SK-N-SH (cell line): ENCODE results near the gene CD300H. TPM values are rescaled to one million over a fixed set of nuclear protein-coding genes. Genes with fewer than 3 reads are reported as not detected.

ENCODE experiments used
- CTCF ChIA-PET: fragments of 300-600, 350-600 bp; formaldehyde crosslinking; extraction: SDS; loops from one replicate; lab custom pipeline; 2021; lab: Yijun Ruan, JAX
- POLR2A ChIA-PET: fragments of 350-600 bp; sonication (Branson Sonifier 250); formaldehyde crosslinking; extraction: SDS; loops from one replicate; lab custom pipeline; 2020; ENCODE audit warnings: antibody characterized with exemption, inconsistent platforms; lab: Yijun Ruan, JAX
- DNase-seq: peaks from one replicate; pipeline ENCODE4 v3.0.0; 2012
- H2AFZ ChIP-seq: fragments of 200-600 bp; sonication (generic); 2 replicates; pipeline ENCODE4 v1.8.1; 2016; ENCODE audit warnings: antibody characterized with exemption, mild to moderate bottlenecking, low read depth
- H3F3A ChIP-seq: fragments of 200-600 bp; sonication (generic); replicated peaks from 2 replicates; pipeline ENCODE3; 2016; ENCODE audit warnings: antibody characterized with exemption, mild to moderate bottlenecking; ENCODE audit not compliant: insufficient read depth
- H3K27ac ChIP-seq, 2 experiments: fragments of 200-500 bp in 1 of 2; fragments of 200-600 bp in 1 of 2; sonication (Bioruptor generic) in 1 of 2; sonication (generic), shearing (Covaris generic) in 1 of 2; 2 replicates each; pipeline versions ENCODE4 v1.5.1 to v1.6.1; 2014 to 2016; ENCODE audit warnings: low read depth in 2 of 2, inconsistent platforms in 1 of 2, low read length in 1 of 2, mild to moderate bottlenecking in 1 of 2, mixed read lengths in 1 of 2
- H3K27me3 ChIP-seq: fragments of 200-600 bp; sonication (generic), shearing (Covaris generic); 2 replicates; pipeline ENCODE4 v1.6.1; 2016; ENCODE audit warnings: mixed run types; ENCODE audit not compliant: insufficient read depth
- H3K36me3 ChIP-seq, 2 experiments: fragments of 200-500 bp in 1 of 2; fragments of 200-600 bp in 1 of 2; sonication (Bioruptor generic) in 1 of 2; sonication (generic) in 1 of 2; replicated peaks in 1 of 2; 2 replicates each; pipeline versions ENCODE3 to v1.5.1; 2014 to 2016; ENCODE audit warnings: low read length in 1 of 2, mild to moderate bottlenecking in 1 of 2; ENCODE audit not compliant: insufficient read depth in 2 of 2, control insufficient read depth in 1 of 2
- H3K4me1 ChIP-seq, 2 experiments: fragments of 200-500 bp in 1 of 2; fragments of 200-600 bp in 1 of 2; sonication (Bioruptor generic) in 1 of 2; sonication (generic), shearing (Covaris generic) in 1 of 2; 2 replicates each; pipeline versions ENCODE4 v1.5.1 to v1.6.1; 2014 to 2016; ENCODE audit warnings: low read depth in 1 of 2, low read length in 1 of 2, mixed run types in 1 of 2; ENCODE audit not compliant: insufficient read depth in 2 of 2, control insufficient read depth in 1 of 2
- H3K4me2 ChIP-seq: fragments of 200-600 bp; sonication (generic), shearing (Covaris generic); 2 replicates; pipeline ENCODE4 v1.6.1; 2017; ENCODE audit warnings: mixed run types
- H3K4me3 ChIP-seq, 2 experiments: fragments of 200-500 bp in 1 of 2; fragments of 200-600 bp in 1 of 2; sonication (Bioruptor generic) in 1 of 2; sonication (generic), shearing (Covaris generic) in 1 of 2; 2 replicates each; pipeline versions ENCODE4 v1.5.1 to v1.8.1; 2014 to 2016; ENCODE audit warnings: low read depth in 2 of 2, inconsistent platforms in 1 of 2, low read length in 1 of 2, mild to moderate bottlenecking in 1 of 2, mixed read lengths in 1 of 2, moderate library complexity in 1 of 2
- H3K79me2 ChIP-seq: fragments of 200-600 bp; sonication (generic); 2 replicates; pipeline ENCODE4 v1.8.1; 2017; ENCODE audit warnings: mild to moderate bottlenecking; ENCODE audit not compliant: insufficient read depth
- H3K9ac ChIP-seq: fragments of 200-600 bp; sonication (generic); 2 replicates; pipeline ENCODE4 v1.6.1; 2017; ENCODE audit warnings: mixed run types
- H3K9me2 ChIP-seq: fragments of 200-600 bp; sonication (generic); 2 replicates; pipeline ENCODE4 v1.6.1; 2017; ENCODE audit warnings: mixed run types
- H3K9me3 ChIP-seq: fragments of 200-600 bp; sonication (generic); 2 replicates; pipeline ENCODE4 v1.6.1; 2017; ENCODE audit warnings: mixed run types, mild to moderate bottlenecking, moderate library complexity
- H4K20me1 ChIP-seq: fragments of 200-600 bp; sonication (generic); 2 replicates; pipeline ENCODE4 v1.6.1; 2017; ENCODE audit warnings: mild to moderate bottlenecking, mixed run types; ENCODE audit not compliant: insufficient read depth
- EP300 ChIP-seq, 2 experiments: IDR thresholded peaks; 2 replicates each; pipeline versions ENCODE4 v1.4.0 to v1.6.1; 2012; ENCODE audit warnings: borderline replicate concordance in 1 of 2, low read depth in 1 of 2, low read length in 1 of 2
- FOSL2 ChIP-seq: IDR thresholded peaks from 2 replicates; pipeline ENCODE4 v1.4.0; 2012; ENCODE audit warnings: low read depth, mild to moderate bottlenecking, moderate library complexity, borderline replicate concordance
- FOXJ3 ChIP-seq: sonication (generic); formaldehyde crosslinking; IDR thresholded peaks from 2 replicates; pipeline ENCODE4 v1.5.1; 2020; ENCODE audit warnings: mild to moderate bottlenecking, missing genetic modification reagents
- FOXM1 ChIP-seq: IDR thresholded peaks from 2 replicates; pipeline ENCODE4 v1.4.0; 2012; ENCODE audit warnings: low read depth, mild to moderate bottlenecking
- MEF2A ChIP-seq: IDR thresholded peaks from 2 replicates; pipeline ENCODE4 v1.4.0; 2012; ENCODE audit warnings: low read depth, borderline replicate concordance
- NRF1 ChIP-seq: IDR thresholded peaks from 2 replicates; pipeline ENCODE4 v1.6.1; 2012; ENCODE audit warnings: low read depth, mild to moderate bottlenecking, low read length
- SMC3 ChIP-seq: IDR thresholded peaks from 2 replicates; pipeline ENCODE4 v1.6.1; 2012; ENCODE audit warnings: low read depth, low read length, improper control_type of control experiment
- WGBS: methylation state at CpG from one replicate; pipeline ENCODE4 v1.1.6; 2017; ENCODE audit warnings: low lambda C conversion rate; 5-methylcytosine and 5-hydroxymethylcytosine counted together
- polyA plus RNA-seq, 3 experiments: library from polyadenylated mRNA; depleted of rRNA; stranded (reverse); fragments of >200 nt; gene quantifications; 2 replicates each; pipeline ENCODE4 v1.2.3, GENCODE V29; 2012
- TF ChIP-seq, protein P1 (sequence below): IDR thresholded peaks from 2 replicates; pipeline ENCODE4 v1.4.0; 2012; ENCODE audit warnings: low read depth, borderline replicate concordance
- TF ChIP-seq, protein P2 (sequence below): IDR thresholded peaks from 2 replicates; pipeline ENCODE4; 2012
- TF ChIP-seq, protein P3 (sequence below): IDR thresholded peaks from 2 replicates; pipeline ENCODE4 v1.6.1; 2012; ENCODE audit warnings: mild to moderate bottlenecking, low read depth, low read length, moderate library complexity

Gene CD300H
- polyA plus RNA-seq, 1 of the 3 experiments (the other 2 are of a cell fraction): not detected

DNA sequence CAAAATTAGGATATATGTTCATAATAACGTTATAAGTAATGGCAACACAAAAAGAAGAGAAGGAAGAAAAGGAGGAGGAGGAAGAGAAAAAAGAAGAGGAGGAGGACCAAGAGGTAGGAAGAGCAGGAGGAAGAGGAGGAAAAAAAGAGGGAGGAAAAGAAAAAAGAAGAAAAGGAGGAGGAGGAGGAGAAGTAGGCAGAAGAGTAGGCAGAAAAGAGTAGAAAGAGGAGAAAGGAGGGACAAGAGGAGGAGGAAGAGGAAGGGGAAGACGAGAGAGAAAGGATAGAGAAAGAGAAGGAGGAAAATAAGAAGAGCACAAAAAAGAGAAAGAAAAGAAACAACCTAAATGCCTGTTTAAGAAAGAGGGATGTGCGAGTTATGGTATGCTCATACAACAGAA, 30.4 kb downstream of the CD300H start:
- Histone ChIP-seq H3F3A (no peaks in the 10 kb centered on the region), H3K4me2 (no peak overlapping the region), H3K79me2 (no peaks in the 10 kb centered on the region), H4K20me1 (no peaks in the 10 kb centered on the region), H3K4me3 (no peak overlapping the region), H3K9ac (no peak overlapping the region), H3K9me2 (no peaks in the 10 kb centered on the region)
- CTCF ChIA-PET: no interaction called here
- POLR2A ChIA-PET: no interaction called here
- no peak for TF ChIP-seq SMC3
- TF ChIP-seq MEF2A: no peak
- TF ChIP-seq, protein P1, sequence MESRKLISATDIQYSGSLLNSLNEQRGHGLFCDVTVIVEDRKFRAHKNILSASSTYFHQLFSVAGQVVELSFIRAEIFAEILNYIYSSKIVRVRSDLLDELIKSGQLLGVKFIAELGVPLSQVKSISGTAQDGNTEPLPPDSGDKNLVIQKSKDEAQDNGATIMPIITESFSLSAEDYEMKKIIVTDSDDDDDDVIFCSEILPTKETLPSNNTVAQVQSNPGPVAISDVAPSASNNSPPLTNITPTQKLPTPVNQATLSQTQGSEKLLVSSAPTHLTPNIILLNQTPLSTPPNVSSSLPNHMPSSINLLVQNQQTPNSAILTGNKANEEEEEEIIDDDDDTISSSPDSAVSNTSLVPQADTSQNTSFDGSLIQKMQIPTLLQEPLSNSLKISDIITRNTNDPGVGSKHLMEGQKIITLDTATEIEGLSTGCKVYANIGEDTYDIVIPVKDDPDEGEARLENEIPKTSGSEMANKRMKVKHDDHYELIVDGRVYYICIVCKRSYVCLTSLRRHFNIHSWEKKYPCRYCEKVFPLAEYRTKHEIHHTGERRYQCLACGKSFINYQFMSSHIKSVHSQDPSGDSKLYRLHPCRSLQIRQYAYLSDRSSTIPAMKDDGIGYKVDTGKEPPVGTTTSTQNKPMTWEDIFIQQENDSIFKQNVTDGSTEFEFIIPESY: no peak
- TF ChIP-seq NRF1: no peak
- TF ChIP-seq, all 33 proteins: peak for 0
- Histone ChIP-seq H3K27ac (no peak overlapping the region), H3K27me3 (no peaks in the 10 kb centered on the region), H3K9me3 (no peaks in the 10 kb centered on the region), H3K36me3 (no peaks in the 10 kb centered on the region), H2AFZ (no peak overlapping the region), H3K4me1 (no peaks in the 10 kb centered on the region)
- DNase-seq: no peak
- 16% methylated on average over 3 of the region's 3 CpGs for WGBS

DNA sequence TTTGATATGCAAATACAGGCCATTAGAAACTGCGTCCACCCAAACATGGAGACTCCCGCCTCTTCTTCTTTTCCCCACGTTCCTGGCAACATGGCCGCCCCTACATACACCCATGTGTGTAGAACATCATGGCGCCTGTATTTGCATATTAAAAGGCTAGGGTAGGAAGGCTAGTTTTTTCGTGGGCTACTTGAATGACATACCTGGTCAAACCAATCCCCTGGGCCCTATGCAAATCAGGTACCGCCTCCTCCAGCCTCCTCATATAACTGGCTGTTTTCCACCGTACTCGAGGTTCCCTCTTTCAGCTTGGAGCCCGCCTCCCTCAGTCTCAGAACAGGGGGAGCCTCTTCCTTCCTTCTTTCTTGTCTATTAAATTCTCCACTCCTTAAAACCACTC, 35.2 kb downstream of the CD300H start:
- H4K20me1 ChIP-seq: no peaks in the 10 kb centered on the region
- no peaks in the 10 kb centered on the region for H3K9me3 ChIP-seq
- WGBS: 26% methylated on average over 10 of the region's 10 CpGs
- no peak overlapping the region for H2AFZ ChIP-seq
- H3K27ac ChIP-seq: no peak overlapping the region
- CTCF ChIA-PET: interaction anchor here (0.8 to 4.2 kb wide), 19 partner anchors 10 to 283 kb away, joined by 3 to 23 read pairs (median 3); partner anchors contain the start of gene CD300H
- H3K36me3 ChIP-seq: no peaks in the 10 kb centered on the region
- H3K4me1 ChIP-seq: no peaks in the 10 kb centered on the region
- H3F3A ChIP-seq: no peaks in the 10 kb centered on the region
- no peak overlapping the region for H3K9ac ChIP-seq
- TF ChIP-seq FOXM1 (no peak), FOXJ3 (no peak), MEF2A (no peak), EP300 (IDR thresholded peaks at IDR 0.05; ENCODE audit: borderline replicate concordance in 1 of 2, low read depth in 1 of 2, low read length in 1 of 2) (no peak), FOSL2 (no peak)
- TF ChIP-seq, protein P2, sequence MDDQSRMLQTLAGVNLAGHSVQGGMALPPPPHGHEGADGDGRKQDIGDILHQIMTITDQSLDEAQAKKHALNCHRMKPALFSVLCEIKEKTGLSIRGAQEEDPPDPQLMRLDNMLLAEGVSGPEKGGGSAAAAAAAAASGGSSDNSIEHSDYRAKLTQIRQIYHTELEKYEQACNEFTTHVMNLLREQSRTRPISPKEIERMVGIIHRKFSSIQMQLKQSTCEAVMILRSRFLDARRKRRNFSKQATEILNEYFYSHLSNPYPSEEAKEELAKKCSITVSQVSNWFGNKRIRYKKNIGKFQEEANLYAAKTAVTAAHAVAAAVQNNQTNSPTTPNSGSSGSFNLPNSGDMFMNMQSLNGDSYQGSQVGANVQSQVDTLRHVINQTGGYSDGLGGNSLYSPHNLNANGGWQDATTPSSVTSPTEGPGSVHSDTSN: no peak
- TF ChIP-seq, protein P3, sequence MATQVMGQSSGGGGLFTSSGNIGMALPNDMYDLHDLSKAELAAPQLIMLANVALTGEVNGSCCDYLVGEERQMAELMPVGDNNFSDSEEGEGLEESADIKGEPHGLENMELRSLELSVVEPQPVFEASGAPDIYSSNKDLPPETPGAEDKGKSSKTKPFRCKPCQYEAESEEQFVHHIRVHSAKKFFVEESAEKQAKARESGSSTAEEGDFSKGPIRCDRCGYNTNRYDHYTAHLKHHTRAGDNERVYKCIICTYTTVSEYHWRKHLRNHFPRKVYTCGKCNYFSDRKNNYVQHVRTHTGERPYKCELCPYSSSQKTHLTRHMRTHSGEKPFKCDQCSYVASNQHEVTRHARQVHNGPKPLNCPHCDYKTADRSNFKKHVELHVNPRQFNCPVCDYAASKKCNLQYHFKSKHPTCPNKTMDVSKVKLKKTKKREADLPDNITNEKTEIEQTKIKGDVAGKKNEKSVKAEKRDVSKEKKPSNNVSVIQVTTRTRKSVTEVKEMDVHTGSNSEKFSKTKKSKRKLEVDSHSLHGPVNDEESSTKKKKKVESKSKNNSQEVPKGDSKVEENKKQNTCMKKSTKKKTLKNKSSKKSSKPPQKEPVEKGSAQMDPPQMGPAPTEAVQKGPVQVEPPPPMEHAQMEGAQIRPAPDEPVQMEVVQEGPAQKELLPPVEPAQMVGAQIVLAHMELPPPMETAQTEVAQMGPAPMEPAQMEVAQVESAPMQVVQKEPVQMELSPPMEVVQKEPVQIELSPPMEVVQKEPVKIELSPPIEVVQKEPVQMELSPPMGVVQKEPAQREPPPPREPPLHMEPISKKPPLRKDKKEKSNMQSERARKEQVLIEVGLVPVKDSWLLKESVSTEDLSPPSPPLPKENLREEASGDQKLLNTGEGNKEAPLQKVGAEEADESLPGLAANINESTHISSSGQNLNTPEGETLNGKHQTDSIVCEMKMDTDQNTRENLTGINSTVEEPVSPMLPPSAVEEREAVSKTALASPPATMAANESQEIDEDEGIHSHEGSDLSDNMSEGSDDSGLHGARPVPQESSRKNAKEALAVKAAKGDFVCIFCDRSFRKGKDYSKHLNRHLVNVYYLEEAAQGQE: no peak
- H3K4me2 ChIP-seq: no peak overlapping the region
- H3K9me2 ChIP-seq: no peaks in the 10 kb centered on the region
- no peak for DNase-seq
- H3K27me3 ChIP-seq: no peaks in the 10 kb centered on the region
- POLR2A ChIA-PET: no interaction called here
- no peaks in the 10 kb centered on the region for H3K79me2 ChIP-seq
- H3K4me3 ChIP-seq: no peak overlapping the region
